OCI-LY1 (cell line): ENCODE measurements around the gene CD226.

Experiments
- CTCF ChIP-seq: fragments of 200-600 bp; sonication (generic), shearing (Covaris generic); IDR thresholded peaks from 2 replicates; pipeline ENCODE4 v1.5.1; 2017; ENCODE audit warnings: mild to moderate bottlenecking, antibody characterized with exemption, low read length, moderate library complexity, mixed read lengths
- EZH2 ChIP-seq: fragments of 200-600 bp; sonication (generic), shearing (Covaris generic); IDR thresholded peaks from 2 replicates; pipeline ENCODE4 v1.8.0; 2017; ENCODE audit warnings: borderline replicate concordance, mixed run types, mild to moderate bottlenecking, antibody characterized with exemption, low read length, moderate library complexity, mixed read lengths

- TF ChIP-seq CTCF (no peak), EZH2 (no peak)
These were observed 20.4 kb upstream of the CD226 start for GRCh38 chr18:69968039-69968438.
